Measurements from ENCODE around the gene C16orf78. TPM values are rescaled to one million over a fixed set of nuclear protein-coding genes. Genes with fewer than 3 reads are reported as not detected.

Gene C16orf78
- total RNA-seq, 4 donors from 2014 or later, result not detected

GRCh38 chr16:49419862-49420261 lies 46.3 kb downstream of the C16orf78 start:
- in situ Hi-C loops (cut with MboI; ENCODE audit: low pct_ligation_motif_present in 1 of 4, low pct_unique_long_range_greater_than_20kb in 1 of 4, low sequenced_read_pairs in 3 of 4) (loop anchor here (10.0 to 25.0 kb wide), 3 partner anchors 167 to 505 kb away; no protein-coding TSS in a partner anchor), intact Hi-C loops (cut with DNase I; ENCODE audit: low total_unique reads) (no loop called here)
- 8 to 29% methylated on average over 2 to 3 of the region's 3 CpGs for WGBS, 2 donors (ENCODE audit: low coverage in 1 of 2)

DNA sequence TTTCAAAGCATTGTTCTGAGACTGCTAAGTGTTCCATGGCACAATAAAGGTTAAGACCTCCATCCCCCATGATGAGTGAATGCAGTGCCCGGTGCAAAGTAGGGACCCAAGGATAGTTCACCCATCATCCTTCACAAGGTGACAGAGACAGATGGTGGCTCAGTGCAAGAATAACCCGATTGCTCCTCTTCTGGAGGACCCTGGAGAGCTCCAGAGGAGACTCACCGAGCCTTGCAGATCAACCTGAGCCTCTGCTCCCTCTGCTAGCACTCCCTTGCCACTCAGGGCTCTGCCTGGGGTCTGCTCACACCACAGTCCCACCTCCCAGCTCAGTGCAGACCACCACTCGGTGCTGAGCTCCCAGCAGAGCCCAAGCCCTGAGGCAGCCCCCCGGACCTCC lies 49.3 kb downstream of the C16orf78 start:
- no peak for DNase-seq
- Histone ChIP-seq H3K27me3 (no peaks in the 10 kb centered on the region), H3K4me3 (no peak overlapping the region), H3K27ac (no peak overlapping the region), H3K4me1 (no peaks in the 10 kb centered on the region), H3K9me3 (no peaks in the 10 kb centered on the region), H3K36me3 (no peaks in the 10 kb centered on the region)
- TF ChIP-seq, protein P1, sequence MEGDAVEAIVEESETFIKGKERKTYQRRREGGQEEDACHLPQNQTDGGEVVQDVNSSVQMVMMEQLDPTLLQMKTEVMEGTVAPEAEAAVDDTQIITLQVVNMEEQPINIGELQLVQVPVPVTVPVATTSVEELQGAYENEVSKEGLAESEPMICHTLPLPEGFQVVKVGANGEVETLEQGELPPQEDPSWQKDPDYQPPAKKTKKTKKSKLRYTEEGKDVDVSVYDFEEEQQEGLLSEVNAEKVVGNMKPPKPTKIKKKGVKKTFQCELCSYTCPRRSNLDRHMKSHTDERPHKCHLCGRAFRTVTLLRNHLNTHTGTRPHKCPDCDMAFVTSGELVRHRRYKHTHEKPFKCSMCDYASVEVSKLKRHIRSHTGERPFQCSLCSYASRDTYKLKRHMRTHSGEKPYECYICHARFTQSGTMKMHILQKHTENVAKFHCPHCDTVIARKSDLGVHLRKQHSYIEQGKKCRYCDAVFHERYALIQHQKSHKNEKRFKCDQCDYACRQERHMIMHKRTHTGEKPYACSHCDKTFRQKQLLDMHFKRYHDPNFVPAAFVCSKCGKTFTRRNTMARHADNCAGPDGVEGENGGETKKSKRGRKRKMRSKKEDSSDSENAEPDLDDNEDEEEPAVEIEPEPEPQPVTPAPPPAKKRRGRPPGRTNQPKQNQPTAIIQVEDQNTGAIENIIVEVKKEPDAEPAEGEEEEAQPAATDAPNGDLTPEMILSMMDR (IDR thresholded peaks at IDR 0.05), result no peak
- no peak for TF ChIP-seq EP300 (IDR thresholded peaks at IDR 0.05; ENCODE audit: low read depth)
- TF ChIP-seq POLR2AphosphoS5 (IDR thresholded peaks at IDR 0.05), result no peak
- TF ChIP-seq POLR2A (IDR thresholded peaks at IDR 0.05), result no peak
- intact Hi-C loops (cut with DNase I; ENCODE audit: low total_unique reads), result no loop called here
- 21 to 51% methylated on average over 2 to 5 of the region's 5 CpGs for WGBS, 2 donors (ENCODE audit: low coverage in 1 of 2)
- in situ Hi-C loops (cut with MboI; ENCODE audit: low pct_ligation_motif_present in 1 of 4, low pct_unique_long_range_greater_than_20kb in 1 of 4, low sequenced_read_pairs in 3 of 4), result loop anchor here (25.0 kb wide), 2 partner anchors 164 to 489 kb away; no protein-coding TSS in a partner anchor

More at GRCh38 chr16:49419862-49420261, 46.3 kb downstream of the C16orf78 start:
- Histone ChIP-seq H3K27me3 (no peaks in the 10 kb centered on the region), H3K4me1 (no peaks in the 10 kb centered on the region), H3K36me3 (no peaks in the 10 kb centered on the region), H3K27ac (no peak overlapping the region), H3K4me3 (no peak overlapping the region), H3K9me3 (no peaks in the 10 kb centered on the region)
- TF ChIP-seq EP300 (IDR thresholded peaks at IDR 0.05; ENCODE audit: low read depth), result no peak
- TF ChIP-seq POLR2AphosphoS5 (IDR thresholded peaks at IDR 0.05), result no peak
- TF ChIP-seq, protein P1 (IDR thresholded peaks at IDR 0.05), result no peak
- no peak for DNase-seq

DNA sequence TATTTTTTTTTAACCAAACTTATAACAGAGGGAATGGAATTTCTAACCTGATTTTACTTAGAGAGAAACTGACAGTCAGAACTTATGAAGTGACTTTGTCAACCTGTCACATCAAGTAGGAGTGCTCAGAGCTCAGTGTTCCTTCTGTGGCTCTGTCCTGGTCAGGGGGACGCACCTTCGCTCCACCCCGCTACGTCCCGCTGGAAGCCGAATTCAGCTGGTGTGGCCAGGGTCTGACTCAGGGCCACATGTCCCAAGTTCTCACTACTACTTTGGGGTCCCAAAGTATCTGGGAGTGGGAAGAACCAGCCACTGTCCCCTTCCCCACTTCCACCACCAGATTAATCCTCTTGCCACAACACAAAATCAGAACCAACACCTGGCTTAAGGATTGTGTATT lies 51.4 kb downstream of the C16orf78 start:
- in situ Hi-C loops (cut with MboI; ENCODE audit: low pct_ligation_motif_present in 1 of 4, low pct_unique_long_range_greater_than_20kb in 1 of 4, low sequenced_read_pairs in 3 of 4), result loop anchor here (25.0 kb wide), 2 partner anchors 162 to 487 kb away; no protein-coding TSS in a partner anchor
- TF ChIP-seq, protein P1 (IDR thresholded peaks at IDR 0.05), result no peak
- TF ChIP-seq POLR2A (IDR thresholded peaks at IDR 0.05), result no peak
- TF ChIP-seq POLR2AphosphoS5 (IDR thresholded peaks at IDR 0.05), result no peak
- TF ChIP-seq EP300 (IDR thresholded peaks at IDR 0.05; ENCODE audit: low read depth), result no peak
- 97% methylated on average over 6 of the region's 6 CpGs; no CpG with 5 or more reads in 1 of the 2 donors for WGBS, 2 donors (ENCODE audit: low coverage in 1 of 2)
- intact Hi-C loops (cut with DNase I; ENCODE audit: low total_unique reads), result no loop called here
- no peaks in the 10 kb centered on the region for H3K36me3 ChIP-seq
- no peak overlapping the region for H3K4me3 ChIP-seq
- H3K27ac ChIP-seq, result no peak overlapping the region
- H3K4me1 ChIP-seq, result no peaks in the 10 kb centered on the region
- H3K9me3 ChIP-seq, result no peaks in the 10 kb centered on the region
- no peaks in the 10 kb centered on the region for H3K27me3 ChIP-seq
- DNase-seq, result no peak

DNA sequence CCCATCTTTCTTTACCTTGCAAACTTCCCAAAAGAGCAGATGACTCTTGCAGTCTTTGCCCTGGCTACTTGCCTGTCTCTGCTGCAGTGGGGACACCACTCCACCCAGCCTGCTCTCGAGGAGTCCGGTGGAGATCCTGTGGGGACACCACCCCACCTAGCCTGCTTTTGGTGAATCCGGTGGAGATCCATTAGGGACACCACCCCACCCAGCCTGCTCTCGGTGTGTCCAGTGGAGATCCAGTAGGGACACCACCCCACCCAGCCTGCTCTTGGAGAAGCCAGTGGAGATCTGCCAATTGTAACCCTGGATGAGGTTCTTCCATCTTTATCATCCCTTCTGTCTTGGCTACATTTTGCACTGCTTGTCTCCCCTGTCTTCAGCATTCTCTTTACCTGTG lies 54.2 kb downstream of the C16orf78 start:
- WGBS, 2 donors (ENCODE audit: low coverage in 1 of 2), result 93% methylated on average over 4 of the region's 4 CpGs; no CpG with 5 or more reads in 1 of the 2 donors
- intact Hi-C loops (cut with DNase I; ENCODE audit: low total_unique reads), result no loop called here
- Histone ChIP-seq H3K9me3 (no peaks in the 10 kb centered on the region), H3K27me3 (no peaks in the 10 kb centered on the region), H3K4me1 (no peaks in the 10 kb centered on the region), H3K4me3 (no peak overlapping the region), H3K27ac (no peak overlapping the region), H3K36me3 (no peaks in the 10 kb centered on the region)
- DNase-seq, result no peak
- in situ Hi-C loops (cut with MboI; ENCODE audit: low pct_ligation_motif_present in 1 of 4, low pct_unique_long_range_greater_than_20kb in 1 of 4, low sequenced_read_pairs in 3 of 4), result no loop called here
- TF ChIP-seq, protein P1 (IDR thresholded peaks at IDR 0.05), result no peak
- TF ChIP-seq POLR2A (IDR thresholded peaks at IDR 0.05) (no peak), EP300 (IDR thresholded peaks at IDR 0.05; ENCODE audit: low read depth) (no peak), POLR2AphosphoS5 (IDR thresholded peaks at IDR 0.05) (no peak)
